Measurements from ENCODE around the gene PEX5L. TPM values are rescaled to one million over a fixed set of nuclear protein-coding genes. Genes with fewer than 3 reads are reported as not detected.

PEX5L gene
- total RNA-seq, 1 experiment from 2014 or later: 0.33 TPM

DNA sequence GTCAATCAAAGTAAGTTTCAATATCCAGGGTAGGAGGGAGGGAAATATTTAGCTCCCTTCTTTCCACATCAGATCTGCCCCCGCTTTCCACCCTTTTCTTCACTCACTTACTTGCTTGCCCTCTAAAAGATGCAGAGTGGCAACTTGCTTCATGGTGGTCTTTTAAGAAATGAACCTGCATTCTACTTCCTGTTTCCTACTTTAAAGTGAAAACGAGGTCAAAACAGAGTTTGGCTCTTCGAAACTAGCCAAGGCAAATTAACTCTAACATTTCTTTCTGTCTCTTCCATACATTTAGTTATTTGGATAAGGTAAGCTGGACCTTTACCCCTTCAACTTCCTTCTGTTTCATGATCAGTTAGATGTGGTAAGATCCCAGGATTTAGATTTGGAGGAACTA is 34.2 kb upstream of the PEX5L start:
- Histone ChIP-seq H3K9me3 (ENCODE audit: insufficient read depth, low read depth) (no peaks in the 10 kb centered on the region), H4K20me1 (ENCODE audit: insufficient read depth) (no peaks in the 10 kb centered on the region), H3K9me2 (ENCODE audit: insufficient read depth) (0 out of 2 replicates have a peak, but pooled peaks cover 7% of the 10 kb centered on the region), H3K4me2 (no peak overlapping the region), H3K4me1 (replicated peaks; ENCODE audit: insufficient read depth) (no peaks in the 10 kb centered on the region), H3K27me3 (ENCODE audit: insufficient read depth, low read depth) (no peaks in the 10 kb centered on the region), H3K4me3 (no peak overlapping the region), H3K36me3 (ENCODE audit: low read depth) (no peaks in the 10 kb centered on the region), H3K27ac (no peak overlapping the region), H2AFZ (no peak overlapping the region), H3K79me2 (ENCODE audit: low read depth) (no peaks in the 10 kb centered on the region), H3F3A (ENCODE audit: insufficient read depth, low read depth) (no peaks in the 10 kb centered on the region)
- BruUV-seq (replicated peaks): no TSS peak
- CTCF ChIA-PET: no interaction called here
- POLR2A ChIA-PET (ENCODE audit: unreplicated experiment): no interaction called here
- no peak for TF ChIP-seq EZH2 (IDR thresholded peaks at IDR 0.05; ENCODE audit: low read depth)
- TF ChIP-seq, protein P1, sequence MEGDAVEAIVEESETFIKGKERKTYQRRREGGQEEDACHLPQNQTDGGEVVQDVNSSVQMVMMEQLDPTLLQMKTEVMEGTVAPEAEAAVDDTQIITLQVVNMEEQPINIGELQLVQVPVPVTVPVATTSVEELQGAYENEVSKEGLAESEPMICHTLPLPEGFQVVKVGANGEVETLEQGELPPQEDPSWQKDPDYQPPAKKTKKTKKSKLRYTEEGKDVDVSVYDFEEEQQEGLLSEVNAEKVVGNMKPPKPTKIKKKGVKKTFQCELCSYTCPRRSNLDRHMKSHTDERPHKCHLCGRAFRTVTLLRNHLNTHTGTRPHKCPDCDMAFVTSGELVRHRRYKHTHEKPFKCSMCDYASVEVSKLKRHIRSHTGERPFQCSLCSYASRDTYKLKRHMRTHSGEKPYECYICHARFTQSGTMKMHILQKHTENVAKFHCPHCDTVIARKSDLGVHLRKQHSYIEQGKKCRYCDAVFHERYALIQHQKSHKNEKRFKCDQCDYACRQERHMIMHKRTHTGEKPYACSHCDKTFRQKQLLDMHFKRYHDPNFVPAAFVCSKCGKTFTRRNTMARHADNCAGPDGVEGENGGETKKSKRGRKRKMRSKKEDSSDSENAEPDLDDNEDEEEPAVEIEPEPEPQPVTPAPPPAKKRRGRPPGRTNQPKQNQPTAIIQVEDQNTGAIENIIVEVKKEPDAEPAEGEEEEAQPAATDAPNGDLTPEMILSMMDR (conservative IDR thresholded peaks at IDR 0.05): no peak
- DNase-seq: no peak
- intact Hi-C loops (cut with micrococcal nuclease; ENCODE audit: unreplicated experiment): no loop called here

DNA sequence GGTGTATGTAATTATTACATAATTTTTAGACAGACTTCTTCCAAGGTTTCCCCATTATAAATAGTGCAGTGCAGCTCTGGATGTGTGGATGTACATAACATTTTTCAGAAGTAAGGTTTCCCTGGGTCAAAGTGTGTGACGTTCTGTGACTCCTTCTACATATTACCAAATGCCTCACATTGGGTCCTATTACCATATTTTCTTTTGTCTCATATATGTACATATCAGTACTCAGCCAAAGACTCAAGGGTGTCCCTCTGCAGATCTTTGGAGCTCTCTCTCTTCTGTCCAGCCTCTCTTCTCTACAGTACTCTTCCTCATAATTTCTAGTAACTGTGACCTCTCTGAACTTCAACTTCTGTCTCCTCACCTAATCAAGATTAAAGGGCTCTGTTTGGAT is 31.3 kb upstream of the PEX5L start:
- no peak overlapping the region for H3K27ac ChIP-seq
- BruUV-seq (replicated peaks): no TSS peak
- no peaks in the 10 kb centered on the region for H4K20me1 ChIP-seq (ENCODE audit: insufficient read depth)
- intact Hi-C loops (cut with micrococcal nuclease; ENCODE audit: unreplicated experiment): no loop called here
- no peak overlapping the region for H3K4me3 ChIP-seq
- H3K4me2 ChIP-seq: no peak overlapping the region
- H3F3A ChIP-seq (ENCODE audit: insufficient read depth, low read depth): no peaks in the 10 kb centered on the region
- TF ChIP-seq, protein P1 (conservative IDR thresholded peaks at IDR 0.05): no peak
- no peak for TF ChIP-seq EZH2 (IDR thresholded peaks at IDR 0.05; ENCODE audit: low read depth)
- ChIA-PET CTCF (no interaction called here), POLR2A (ENCODE audit: unreplicated experiment) (no interaction called here)
- 0 out of 2 replicates have a peak, but pooled peaks cover 7% of the 10 kb centered on the region for H3K9me2 ChIP-seq (ENCODE audit: insufficient read depth)
- no peak for DNase-seq
- H3K4me1 ChIP-seq (replicated peaks; ENCODE audit: insufficient read depth): no peaks in the 10 kb centered on the region
- H3K9me3 ChIP-seq (ENCODE audit: insufficient read depth, low read depth): no peaks in the 10 kb centered on the region
- H3K79me2 ChIP-seq (ENCODE audit: low read depth): no peaks in the 10 kb centered on the region
- H2AFZ ChIP-seq: no peak overlapping the region
- no peaks in the 10 kb centered on the region for H3K36me3 ChIP-seq (ENCODE audit: low read depth)
- H3K27me3 ChIP-seq (ENCODE audit: insufficient read depth, low read depth): no peaks in the 10 kb centered on the region

DNA sequence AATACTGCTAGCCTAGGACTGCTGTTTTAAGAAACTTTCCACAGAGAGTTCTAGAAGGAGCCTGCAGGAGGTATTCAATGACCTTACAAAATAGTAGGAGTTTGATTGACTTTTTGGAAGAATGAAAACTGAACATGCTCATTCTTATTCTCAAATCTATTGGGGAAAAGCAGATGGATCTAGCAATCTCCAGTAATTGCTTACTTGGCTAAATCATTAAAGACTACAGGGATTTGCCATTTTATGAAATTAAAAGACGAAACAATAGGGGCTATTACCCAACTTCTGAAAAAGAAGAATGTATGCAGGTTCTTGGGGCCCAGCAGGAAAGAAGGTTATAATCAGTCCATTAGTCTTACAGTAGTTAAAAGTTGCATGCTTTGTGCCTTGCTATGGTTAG is 29.9 kb upstream of the PEX5L start:
- H4K20me1 ChIP-seq (ENCODE audit: insufficient read depth): no peaks in the 10 kb centered on the region
- no peaks in the 10 kb centered on the region for H3K36me3 ChIP-seq (ENCODE audit: low read depth)
- DNase-seq: no peak
- no peaks in the 10 kb centered on the region for H3F3A ChIP-seq (ENCODE audit: insufficient read depth, low read depth)
- no peaks in the 10 kb centered on the region for H3K27me3 ChIP-seq (ENCODE audit: insufficient read depth, low read depth)
- ChIA-PET POLR2A (ENCODE audit: unreplicated experiment) (no interaction called here), CTCF (no interaction called here)
- H3K4me1 ChIP-seq (replicated peaks; ENCODE audit: insufficient read depth): no peaks in the 10 kb centered on the region
- H3K27ac ChIP-seq: no peak overlapping the region
- intact Hi-C loops (cut with micrococcal nuclease; ENCODE audit: unreplicated experiment): no loop called here
- H3K79me2 ChIP-seq (ENCODE audit: low read depth): no peaks in the 10 kb centered on the region
- TF ChIP-seq EZH2 (IDR thresholded peaks at IDR 0.05; ENCODE audit: low read depth): no peak
- TF ChIP-seq, protein P1 (conservative IDR thresholded peaks at IDR 0.05): no peak
- no peak overlapping the region for H3K4me2 ChIP-seq
- no TSS peak for BruUV-seq (replicated peaks)
- no peaks in the 10 kb centered on the region for H3K9me3 ChIP-seq (ENCODE audit: insufficient read depth, low read depth)
- 0 out of 2 replicates have a peak, but pooled peaks cover 7% of the 10 kb centered on the region for H3K9me2 ChIP-seq (ENCODE audit: insufficient read depth)
- H3K4me3 ChIP-seq: no peak overlapping the region
- no peak overlapping the region for H2AFZ ChIP-seq

All from PC-9 (cell line).